HEK293 (cell line): ENCODE data around the gene B4GALT3.

ENCODE experiments used
- CTCF ChIA-PET: fragments of 350-600 bp; formaldehyde crosslinking; extraction: SDS; loops from one replicate; lab custom pipeline; 2021; ENCODE audit warnings: antibody characterized with exemption; lab: Yijun Ruan, JAX
- POLR2A ChIA-PET: fragments of 300-600 bp; formaldehyde crosslinking; extraction: SDS; loops from one replicate; lab custom pipeline; 2020; ENCODE audit warnings: antibody characterized with exemption, inconsistent platforms; lab: Yijun Ruan, JAX
- H3K27ac ChIP-seq: fragments of 200-500 bp; sonication (Bioruptor generic); 2 replicates; pipeline ENCODE4 v1.5.1; 2014; ENCODE audit warnings: low read depth, low read length, control low read depth, inconsistent platforms; ENCODE audit errors: extremely low read depth
- H3K36me3 ChIP-seq, 2 experiments: fragments of 200-500 bp in 1 of 2; sonication (Bioruptor generic) in 1 of 2; 1 replicate in 1 of 2; 2 replicates in 1 of 2; pipeline ENCODE4 v1.5.1; 2014 to 2017; ENCODE audit warnings: inconsistent platforms in 2 of 2, low read length in 2 of 2; ENCODE audit not compliant: control insufficient read depth in 2 of 2, insufficient read depth in 1 of 2
- H3K4me1 ChIP-seq: fragments of 200-500 bp; sonication (Bioruptor generic); 2 replicates; pipeline ENCODE4 v1.5.1; 2014; ENCODE audit warnings: mild to moderate bottlenecking, low read length, inconsistent platforms; ENCODE audit not compliant: control insufficient read depth, insufficient read depth
- H3K4me3 ChIP-seq: 2 replicates; pipeline ENCODE4 v1.5.1; 2011; ENCODE audit warnings: low read depth, mild to moderate bottlenecking, control low read depth, low read length, moderate library complexity
- H3K9me3 ChIP-seq: fragments of 200-500 bp; sonication (Bioruptor generic); 2 replicates; pipeline ENCODE4 v1.5.1; 2014; ENCODE audit warnings: low read depth, low read length, inconsistent platforms; ENCODE audit not compliant: control insufficient read depth, insufficient read depth
- FEZF1 ChIP-seq: fragments of 450-650 bp; formaldehyde crosslinking; IDR thresholded peaks from 2 replicates; pipeline ENCODE4 v1.5.1; 2016; ENCODE audit warnings: missing biosample characterization, missing genetic modification characterization
- HIC1 ChIP-seq: fragments of 450-650 bp; formaldehyde crosslinking; IDR thresholded peaks from 2 replicates; pipeline ENCODE4 v1.5.1; 2016; ENCODE audit warnings: missing biosample characterization, missing genetic modification characterization
- INSM2 ChIP-seq: fragments of 450-650 bp; formaldehyde crosslinking; IDR thresholded peaks from 2 replicates; pipeline ENCODE4 v1.5.1; 2016; ENCODE audit warnings: missing biosample characterization, missing genetic modification characterization
- REST ChIP-seq: fragments of 450-650 bp; formaldehyde crosslinking; IDR thresholded peaks from 2 replicates; pipeline ENCODE4 v1.5.1; 2016; ENCODE audit warnings: missing biosample characterization, missing genetic modification characterization
- WT1 ChIP-seq: fragments of 450-650 bp; formaldehyde crosslinking; IDR thresholded peaks from 2 replicates; pipeline ENCODE4 v1.5.1; 2016; ENCODE audit warnings: missing biosample characterization, missing genetic modification characterization
- ZBTB11 ChIP-seq: fragments of 450-650 bp; formaldehyde crosslinking; conservative IDR thresholded peaks from 2 replicates; pipeline ENCODE4 v1.5.1; 2016; ENCODE audit warnings: low read depth, missing biosample characterization, missing genetic modification characterization
- ZBTB44 ChIP-seq: fragments of 450-650 bp; IDR thresholded peaks from 2 replicates; pipeline ENCODE4 v1.5.1; 2018; ENCODE audit warnings: missing biosample characterization, mild to moderate bottlenecking, missing genetic modification characterization
- ZBTB48 ChIP-seq: fragments of 450-650 bp; formaldehyde crosslinking; IDR thresholded peaks from 2 replicates; pipeline ENCODE4 v1.5.1; 2016; ENCODE audit warnings: missing biosample characterization, missing genetic modification characterization
- ZNF132 ChIP-seq: fragments of 450-650 bp; formaldehyde crosslinking; IDR thresholded peaks from 2 replicates; pipeline ENCODE4 v1.5.1; 2017; ENCODE audit warnings: missing biosample characterization, missing genetic modification characterization, borderline replicate concordance
- ZNF146 ChIP-seq: fragments of 450-650 bp; formaldehyde crosslinking; IDR thresholded peaks from 2 replicates; pipeline ENCODE4 v1.5.1; 2016; ENCODE audit warnings: missing biosample characterization, missing genetic modification characterization
- ZNF221 ChIP-seq: fragments of 450-650 bp; formaldehyde crosslinking; IDR thresholded peaks from 2 replicates; pipeline ENCODE4 v1.5.1; 2017; ENCODE audit warnings: missing biosample characterization, missing genetic modification characterization, borderline replicate concordance
- ZNF24 ChIP-seq: fragments of 450-650 bp; formaldehyde crosslinking; IDR thresholded peaks from 2 replicates; pipeline ENCODE4 v1.5.1; 2016; ENCODE audit warnings: missing biosample characterization, missing genetic modification characterization
- ZNF335 ChIP-seq: fragments of 450-650 bp; formaldehyde crosslinking; conservative IDR thresholded peaks from 2 replicates; pipeline ENCODE4 v1.5.1; 2016; ENCODE audit warnings: missing biosample characterization, missing genetic modification characterization
- ZNF350 ChIP-seq: fragments of 450-650 bp; formaldehyde crosslinking; IDR thresholded peaks from 2 replicates; pipeline ENCODE4 v1.5.0; 2017; ENCODE audit warnings: missing biosample characterization, mild to moderate bottlenecking, missing genetic modification characterization
- ZNF488 ChIP-seq: fragments of 450-650 bp; formaldehyde crosslinking; IDR thresholded peaks from 2 replicates; pipeline ENCODE4 v1.5.1; 2016; ENCODE audit warnings: missing biosample characterization, missing genetic modification characterization
- ZNF510 ChIP-seq: fragments of 450-650 bp; formaldehyde crosslinking; IDR thresholded peaks from 2 replicates; pipeline ENCODE4 v1.5.1; 2018; ENCODE audit warnings: mild to moderate bottlenecking, missing genetic modification characterization, missing biosample characterization; ENCODE audit not compliant: insufficient replicate concordance
- ZNF513 ChIP-seq: fragments of 450-650 bp; IDR thresholded peaks from 2 replicates; pipeline ENCODE4 v1.5.1; 2018; ENCODE audit warnings: missing biosample characterization, missing genetic modification characterization

Gene B4GALT3

GRCh38 chr1:161137881-161138280, 39.4 kb downstream of the B4GALT3 start:
- Histone ChIP-seq H3K4me1 (no peaks in the 10 kb centered on the region), H3K4me3 (no peak overlapping the region), H3K27ac (no peak overlapping the region)
- no peak for TF ChIP-seq ZNF132
- TF ChIP-seq ZNF350 (tag by site-specific recombination), result no peak
- no peak for TF ChIP-seq ZBTB44 (tag by site-specific recombination)
- no peak for TF ChIP-seq ZNF24 (tag by site-specific recombination)
- TF ChIP-seq HIC1 (tag by site-specific recombination), result no peak
- TF ChIP-seq INSM2 (tag by site-specific recombination), result no peak
- no peak for TF ChIP-seq ZNF146 (tag by site-specific recombination)
- TF ChIP-seq, all 188 proteins: peak for 0
- ChIA-PET POLR2A (interaction anchor here (0.5 to 1.3 kb wide), 3 partner anchors 15 to 21 kb away, joined by 3 to 4 read pairs (median 3); partner anchors contain the start of genes NIT1 and PFDN2), CTCF (interaction anchor here (0.6 to 3.2 kb wide), 8 partner anchors 9 to 295 kb away, joined by 3 to 21 read pairs (median 4); partner anchors contain the start of gene KLHDC9)
- Histone ChIP-seq H3K36me3 (peaks cover 0 to 7% of the 10 kb centered on the region in 2 experiments; a peak in 2 of 3 replicates), H3K9me3 (no peaks in the 10 kb centered on the region)

GRCh38 chr1:161133220-161133740, 44.0 kb downstream of the B4GALT3 start:
- 0 out of 2 replicates have a peak, but pooled peaks cover 2% of the 10 kb centered on the region for H3K4me1 ChIP-seq
- TF ChIP-seq ZBTB48 (tag by site-specific recombination) (no peak), WT1 (tag by site-specific recombination) (no peak), ZNF488 (tag by site-specific recombination) (no peak), FEZF1 (tag by site-specific recombination) (peak; percentile 42), REST (tag by site-specific recombination) (0 out of 2 replicates have a peak, but pooled peaks have one; percentile 1), ZNF513 (peak; percentile 38; the same call in 1 of the 2 replicates), ZNF510 (tag by site-specific recombination) (no peak), ZBTB11 (peak; percentile 73), ZNF221 (no peak), ZNF335 (peak; percentile 52)

More at GRCh38 chr1:161133220-161133740, 44.0 kb downstream of the B4GALT3 start:
- ChIA-PET CTCF (interaction anchor here (0.9 to 1.9 kb wide), 4 partner anchors 14 to 36 kb away, joined by 3 to 6 read pairs (median 4); no protein-coding TSS in a partner anchor), POLR2A (interaction anchor here (0.6 to 3.8 kb wide), 14 partner anchors 8 to 693 kb away, joined by 3 to 28 read pairs (median 6); partner anchors contain the start of genes NIT1, PFDN2, PPOX and TOMM40L)
- no peaks in the 10 kb centered on the region for H3K9me3 ChIP-seq
- peak overlapping the region; percentile 84 for H3K4me3 ChIP-seq
- H3K36me3 ChIP-seq, result peaks cover 0 to 27% of the 10 kb centered on the region in 2 experiments; a peak in 2 of 3 replicates
- H3K27ac ChIP-seq, result peak overlapping the region; percentile 91
